Esophagus squamous epithelium (tissue), 4 donors: ENCODE results near the gene ADORA2B.

Source experiments
- CTCF ChIP-seq, 6 experiments: fragments of 450-650 bp in 4 of 6; fragments of 200-600 bp in 2 of 6; sonication (generic) in 2 of 6; IDR thresholded peaks; one replicate each; pipeline ENCODE4 v1.5.1; 2016 to 2019; ENCODE audit warnings: antibody characterized with exemption in 6 of 6, mild to moderate bottlenecking in 4 of 6, moderate library complexity in 4 of 6
- POLR2A ChIP-seq, 4 donors: fragments of 450-650 bp; IDR thresholded peaks; one replicate each; pipeline ENCODE4 v1.6.1; 2017; ENCODE audit warnings: antibody characterized with exemption in 4 of 4, mild to moderate bottlenecking in 4 of 4, moderate library complexity in 3 of 4

DNA sequence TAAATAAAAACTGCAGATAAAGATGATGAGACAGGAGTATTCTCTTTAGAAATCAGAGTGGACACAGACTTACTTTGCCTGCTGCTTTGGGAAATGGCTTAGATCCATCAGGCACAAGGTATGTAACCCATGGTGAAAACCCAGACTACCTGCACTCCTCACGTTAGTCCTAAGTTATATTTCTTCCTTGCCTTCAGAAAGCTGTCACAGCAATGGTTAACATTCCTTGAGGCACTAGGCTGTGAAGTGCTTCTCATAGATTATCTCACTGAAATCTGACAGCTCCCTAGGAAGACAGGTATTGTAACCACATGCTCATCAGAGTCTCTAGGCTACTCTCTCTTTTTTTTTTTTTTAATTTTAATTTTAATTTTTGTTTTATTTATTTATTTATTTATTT, 33.7 kb downstream of the ADORA2B start:
- TF ChIP-seq CTCF (IDR thresholded peaks at IDR 0.05) (no peak), POLR2A (IDR thresholded peaks at IDR 0.05) (no peak)
